ENCODE measurements around the gene MUC2.
"Not testable (repeated sequence)": the region's sequence is repeated elsewhere in the genome, so short reads cannot be mapped to it uniquely, and the experiment has no call there.

MUC2 gene

DNA sequence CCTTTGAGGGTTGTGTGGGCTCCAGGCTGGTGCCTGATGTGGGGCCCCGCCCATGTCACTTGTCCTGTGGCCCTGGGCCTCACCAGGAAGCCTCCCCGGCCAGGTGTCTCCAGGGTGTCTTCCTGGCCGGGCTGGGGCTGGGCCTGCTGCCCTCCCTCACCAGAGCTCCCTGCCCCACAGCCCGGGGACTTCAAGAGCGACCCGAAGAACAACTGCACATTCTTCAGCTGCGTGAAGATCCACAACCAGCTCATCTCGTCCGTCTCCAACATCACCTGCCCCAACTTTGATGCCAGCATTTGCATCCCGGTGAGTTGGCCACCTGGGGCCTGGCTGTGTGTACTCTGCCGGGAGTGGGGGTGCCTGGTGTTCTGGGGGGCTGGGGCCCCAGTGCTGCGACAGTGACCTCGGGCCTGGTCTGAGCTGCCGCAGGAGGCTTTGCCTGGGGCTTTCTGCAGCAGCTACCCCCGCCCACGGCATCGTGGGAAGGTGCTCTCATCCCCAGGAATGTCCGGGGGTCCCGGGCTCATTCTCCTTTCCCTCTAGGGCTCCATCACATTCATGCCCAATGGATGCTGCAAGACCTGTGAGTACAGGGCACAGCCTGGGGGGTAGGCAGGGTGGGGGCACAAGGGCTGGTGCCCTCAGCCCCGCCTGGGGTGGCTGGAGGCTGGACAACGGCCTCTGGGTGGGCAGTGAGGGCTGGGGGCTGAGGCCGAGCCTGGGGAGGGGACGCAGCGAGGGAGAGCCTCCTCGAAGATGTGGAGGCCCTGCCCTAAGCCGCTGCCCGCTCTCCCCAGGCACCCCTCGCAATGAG is 34.6 kb downstream of the MUC2 start:
- no peak for DNase-seq

DNA sequence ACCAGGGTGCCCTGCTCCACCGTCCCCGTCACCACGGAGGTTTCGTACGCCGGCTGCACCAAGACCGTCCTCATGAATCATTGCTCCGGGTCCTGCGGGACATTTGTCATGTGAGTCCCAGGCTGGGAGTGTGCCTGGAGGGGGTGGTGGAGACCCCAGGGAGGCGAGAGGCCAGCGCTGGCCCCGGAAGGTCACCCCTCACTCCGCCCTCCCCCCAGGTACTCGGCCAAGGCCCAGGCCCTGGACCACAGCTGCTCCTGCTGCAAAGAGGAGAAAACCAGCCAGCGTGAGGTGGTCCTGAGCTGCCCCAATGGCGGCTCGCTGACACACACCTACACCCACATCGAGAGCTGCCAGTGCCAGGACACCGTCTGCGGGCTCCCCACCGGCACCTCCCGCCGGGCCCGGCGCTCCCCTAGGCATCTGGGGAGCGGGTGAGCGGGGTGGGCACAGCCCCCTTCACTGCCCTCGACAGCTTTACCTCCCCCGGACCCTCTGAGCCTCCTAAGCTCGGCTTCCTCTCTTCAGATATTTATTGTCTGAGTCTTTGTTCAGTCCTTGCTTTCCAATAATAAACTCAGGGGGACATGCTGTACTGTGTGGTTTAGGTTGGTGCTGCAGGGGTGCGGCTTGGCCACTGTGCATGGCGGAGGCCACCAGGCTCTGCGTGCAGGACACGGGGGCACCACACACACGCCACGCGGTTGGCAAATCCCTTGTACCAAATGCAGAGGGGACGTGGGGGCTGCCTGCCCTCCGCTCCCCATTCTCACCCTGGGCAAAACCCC is 35.4 kb downstream of the MUC2 start:
- no peak for DNase-seq

DNA sequence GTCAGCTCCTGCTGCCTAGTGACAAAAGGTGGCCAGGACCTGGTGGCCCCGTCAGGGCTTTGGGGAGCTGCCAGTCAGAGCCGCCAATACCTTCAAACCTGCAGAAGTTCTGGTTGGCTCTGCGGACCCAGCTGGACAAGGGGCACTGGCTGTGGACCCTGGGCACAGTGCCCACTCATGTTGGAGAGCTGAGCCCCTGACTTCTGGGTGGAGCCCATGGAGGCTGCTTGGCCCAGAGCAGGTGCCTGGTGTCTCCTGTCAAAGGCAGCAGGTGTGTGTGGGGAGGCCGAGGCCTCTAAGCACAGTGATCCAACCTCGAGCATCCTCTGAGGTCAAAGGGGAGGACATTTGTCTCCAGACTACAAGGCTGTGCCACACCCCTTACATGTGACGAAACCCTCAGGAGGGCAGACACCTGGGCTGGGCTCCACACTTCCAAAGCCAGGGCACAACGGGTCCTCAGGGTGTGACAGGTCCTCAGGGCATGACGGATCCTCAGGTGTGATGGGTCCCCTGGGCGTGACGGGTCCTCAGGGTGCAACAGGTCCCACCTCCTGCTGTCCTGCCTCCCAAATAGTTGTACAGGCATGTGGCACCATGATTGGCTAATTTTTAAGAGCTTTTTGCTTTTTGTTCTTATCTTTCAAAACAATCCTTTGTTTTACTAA is 37.0 kb downstream of the MUC2 start:
- no peak for DNase-seq

DNA sequence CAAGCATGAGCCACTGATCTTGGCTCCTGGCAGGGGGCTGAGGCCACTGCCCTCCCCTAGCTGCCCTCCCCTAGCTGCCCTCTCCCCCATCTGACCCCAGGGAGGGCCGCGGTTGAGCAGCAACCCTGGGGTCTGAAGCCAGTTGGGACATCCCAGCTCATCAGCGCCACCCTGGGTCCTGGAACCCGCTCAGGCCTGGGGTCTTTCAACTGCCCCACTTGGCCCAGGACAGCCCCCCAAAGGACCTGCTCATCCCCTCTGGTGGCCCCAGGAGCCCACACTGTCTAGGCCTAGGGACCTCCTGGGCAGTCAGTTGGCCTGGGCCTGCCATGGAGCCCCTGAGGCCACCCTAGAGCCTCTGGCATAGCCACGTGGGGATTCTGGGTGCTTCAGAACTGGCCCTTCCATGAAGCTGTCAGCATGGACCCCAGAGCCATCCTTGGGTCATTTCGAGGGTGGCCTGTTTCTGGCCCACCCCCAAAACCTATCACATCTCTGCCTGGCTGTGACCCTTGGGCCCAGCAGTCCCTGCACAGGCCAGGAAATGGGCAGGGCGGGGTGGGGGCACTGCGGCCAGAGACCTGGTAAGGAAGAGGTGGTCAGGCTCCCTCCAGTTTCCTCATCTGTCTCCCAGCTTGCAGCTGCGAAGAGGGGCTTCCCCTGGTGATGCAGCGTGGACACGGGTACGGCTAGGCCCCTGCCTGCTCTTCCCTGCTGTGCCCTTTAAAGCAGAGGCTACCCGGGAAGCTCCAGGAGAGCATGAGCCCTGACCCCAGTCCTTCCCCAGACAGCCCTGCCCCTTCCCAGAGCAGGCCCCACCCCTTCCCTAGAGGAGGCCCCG is 37.9 kb downstream of the MUC2 start:
- no peak for DNase-seq

DNA sequence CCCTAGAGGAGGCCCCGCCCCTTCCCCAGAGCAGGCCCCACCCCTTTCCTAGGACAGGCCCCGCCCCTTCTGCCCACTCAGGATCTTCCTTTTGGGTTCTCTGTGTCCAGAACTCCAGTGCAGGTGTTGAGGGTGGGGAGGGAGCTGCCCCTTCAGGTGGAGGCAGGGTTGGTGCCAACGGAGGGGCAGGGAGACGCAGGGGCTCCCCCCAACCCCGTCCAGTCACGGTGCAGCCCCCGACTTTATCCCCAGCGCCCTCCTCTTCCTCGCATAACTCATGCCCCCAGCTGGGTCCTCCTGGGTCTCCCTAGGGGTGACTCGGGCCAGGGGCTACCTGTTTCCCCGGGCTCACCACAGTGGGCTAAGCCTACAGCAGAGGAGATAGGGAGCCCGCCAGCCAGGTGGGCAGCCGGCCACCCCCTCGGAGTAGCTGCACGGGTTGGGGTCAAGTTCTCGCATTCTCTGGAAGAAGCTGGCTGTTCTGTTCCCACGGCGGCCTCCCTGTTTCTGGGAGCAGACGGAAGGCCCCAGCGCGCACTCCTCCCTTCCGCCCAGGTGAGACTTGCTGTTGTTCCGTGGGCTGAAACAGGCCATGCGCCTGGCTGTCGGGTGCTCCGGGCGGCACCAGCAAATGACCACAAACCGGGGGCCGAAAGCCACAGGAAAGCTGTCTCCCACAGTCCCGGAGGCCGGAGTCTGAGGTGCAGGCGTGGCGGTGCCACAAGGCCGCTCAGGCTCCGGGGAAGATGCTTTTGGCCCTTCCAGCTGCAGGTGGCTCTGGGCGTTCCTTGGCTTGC is 38.9 kb downstream of the MUC2 start:
- no peak for DNase-seq

DNA sequence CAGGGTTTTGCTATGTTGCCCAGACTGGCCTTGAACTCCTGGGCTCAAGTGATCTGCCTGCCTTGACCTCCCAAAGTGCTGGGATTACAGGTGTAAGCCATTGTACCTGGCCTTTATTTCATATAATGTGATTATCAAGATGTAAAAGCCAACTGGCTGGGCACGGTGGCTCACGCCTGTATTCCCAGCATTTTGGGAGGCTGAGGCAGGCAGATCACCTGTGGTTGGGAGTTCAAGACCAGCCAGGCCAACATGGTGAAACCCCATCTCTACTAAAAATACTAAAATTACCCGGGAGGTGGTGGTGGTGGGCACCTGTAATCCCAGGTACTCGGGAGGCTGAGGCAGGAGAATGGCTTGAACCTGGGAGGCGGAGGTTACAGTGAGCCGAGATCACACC is 40.6 kb downstream of the MUC2 start:
- not testable (repeated sequence) for DNase-seq

DNA sequence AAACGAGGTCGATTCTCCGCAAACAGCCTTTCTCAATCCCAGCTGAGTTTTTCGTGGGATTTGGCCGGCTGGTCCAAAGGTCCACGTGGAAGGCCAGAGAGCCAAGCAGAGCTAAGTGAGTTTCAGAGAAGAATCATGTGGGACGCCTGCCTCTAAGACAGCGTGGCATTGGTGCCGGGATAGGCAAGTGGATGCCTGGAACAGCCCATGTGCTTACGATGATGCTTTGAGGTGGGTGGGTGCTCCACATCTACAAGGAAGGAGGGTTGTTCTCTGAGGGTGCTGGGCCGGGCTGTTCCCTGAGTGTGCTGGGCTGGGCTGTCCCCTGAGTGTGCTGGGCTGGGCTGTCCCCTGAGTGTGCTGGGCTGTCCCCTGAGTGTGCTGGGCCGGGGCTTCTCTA is 41.4 kb downstream of the MUC2 start:
- no peak for DNase-seq

DNA sequence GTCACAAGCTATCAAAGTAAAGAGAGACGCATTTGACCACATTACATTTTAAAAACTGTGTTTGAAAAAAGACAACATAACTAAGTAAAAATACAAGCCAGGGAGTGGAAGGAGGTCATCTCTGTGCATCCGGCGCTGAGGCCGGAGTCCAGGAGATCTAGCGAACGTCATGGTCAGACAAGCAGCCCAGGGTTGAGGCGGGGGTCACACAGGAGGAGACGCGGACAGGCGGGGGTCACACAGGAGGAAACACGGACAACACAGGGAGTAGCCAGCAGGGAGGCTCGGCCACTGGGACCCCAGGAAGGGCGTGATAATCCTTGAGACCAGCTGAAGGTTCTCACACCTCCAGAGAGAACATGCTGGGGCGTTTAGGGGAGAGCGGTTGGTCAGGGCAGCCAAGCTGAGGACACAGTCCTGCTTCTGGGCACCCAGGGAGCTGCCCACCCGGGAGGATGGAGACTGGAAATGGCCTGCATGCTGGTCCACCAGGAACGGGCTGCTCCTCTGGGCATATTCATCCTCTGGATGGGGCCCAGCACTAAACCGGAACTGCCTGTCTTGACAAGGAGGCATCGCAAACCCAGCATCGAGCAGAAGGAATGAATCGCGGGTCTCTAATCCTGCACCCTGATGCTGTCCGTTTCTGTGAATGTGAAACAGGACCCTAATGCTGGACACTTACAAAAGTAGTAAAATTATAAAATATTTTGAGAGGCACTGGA is 42.2 kb downstream of the MUC2 start:
- no peak for DNase-seq

DNA sequence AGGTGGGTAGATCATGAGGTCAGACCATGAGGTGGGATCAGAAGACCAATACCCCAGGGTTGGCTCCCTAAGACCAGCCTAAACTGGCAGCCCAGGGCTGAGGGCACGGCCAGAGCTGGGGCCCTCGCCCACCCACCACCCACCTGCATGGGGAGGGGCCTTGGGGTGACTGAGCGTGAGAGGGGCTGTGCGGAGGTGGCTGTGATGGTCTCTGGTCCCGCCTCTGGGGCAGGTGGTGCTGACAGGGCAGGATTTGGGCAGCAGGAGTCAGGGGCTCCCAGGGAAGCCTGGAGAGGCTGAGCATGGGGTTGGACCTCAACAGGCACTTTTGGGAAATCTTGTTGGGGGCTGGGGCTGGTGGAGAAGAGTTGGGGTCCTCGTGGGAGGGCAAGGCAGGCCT is 43.3 kb downstream of the MUC2 start:
- no peak for DNase-seq

DNA sequence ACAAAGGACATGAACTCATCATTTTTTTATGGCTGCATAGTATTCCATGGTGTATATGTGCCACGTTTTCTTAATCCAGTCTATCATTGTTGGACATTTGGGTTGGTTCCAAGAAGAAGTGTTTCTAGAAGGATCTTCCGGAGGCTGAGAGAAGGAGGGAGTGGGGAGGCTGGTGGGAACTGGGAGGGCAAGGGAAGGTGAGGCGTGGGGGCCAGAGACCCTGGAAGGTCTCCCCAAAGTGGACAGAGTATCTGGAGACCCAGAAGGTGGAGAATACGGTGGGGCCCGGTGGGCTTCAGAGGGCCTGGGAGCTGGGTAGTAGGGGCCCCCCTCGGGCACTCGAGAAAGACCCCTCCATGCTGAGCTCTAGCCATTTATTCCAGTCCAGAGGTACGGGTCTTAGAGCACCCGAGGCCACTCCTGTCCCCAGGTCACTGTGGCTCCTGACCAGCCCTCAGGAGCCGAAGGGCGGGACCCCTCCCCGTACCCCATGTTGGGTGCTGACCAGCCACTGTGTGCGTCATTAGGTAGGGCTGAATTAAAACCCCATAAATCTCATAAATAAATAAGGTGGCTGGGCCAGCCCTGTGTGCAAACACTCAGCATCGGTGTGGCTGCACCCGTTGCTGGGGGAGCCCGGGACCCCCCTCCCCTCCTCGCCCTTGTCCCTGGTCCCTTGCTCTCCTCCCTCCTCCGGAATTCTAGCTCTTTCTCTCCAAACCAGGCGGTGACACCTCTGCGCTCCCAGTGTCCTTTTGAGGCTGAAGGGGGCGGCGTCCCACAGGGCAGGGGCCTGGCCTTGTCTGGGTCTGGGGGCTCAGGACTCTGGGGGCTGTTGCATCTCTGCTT is 44.3 kb downstream of the MUC2 start:
- DNase-seq = no peak

DNA sequence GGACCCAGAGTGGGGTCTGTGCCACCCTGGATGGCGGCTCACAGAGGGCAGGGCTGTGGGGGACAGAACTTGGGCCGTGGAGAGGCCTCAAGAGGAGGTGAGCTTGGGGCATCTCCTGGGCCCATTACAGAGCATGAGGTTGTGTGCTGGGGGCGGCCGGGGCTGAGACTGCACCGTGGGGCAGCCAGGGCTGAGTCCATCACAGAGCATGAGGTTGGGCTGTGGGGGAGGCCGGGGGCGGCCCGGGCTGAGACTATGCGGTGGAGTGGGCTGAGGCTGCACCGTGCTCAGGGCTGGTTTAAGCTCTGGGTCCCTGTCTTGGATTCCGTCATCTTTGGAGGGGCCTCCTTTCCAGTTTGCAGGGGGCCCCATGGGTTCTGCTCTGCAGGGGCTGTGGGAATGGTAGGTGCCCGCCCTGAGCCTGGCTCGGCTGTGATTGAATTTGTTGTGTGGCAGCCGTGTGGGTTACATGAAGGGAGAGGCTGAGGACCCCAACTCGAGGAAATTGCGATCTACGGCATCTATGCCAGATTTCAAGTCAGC is 45.0 kb downstream of the MUC2 start:
- no peak for DNase-seq

DNA sequence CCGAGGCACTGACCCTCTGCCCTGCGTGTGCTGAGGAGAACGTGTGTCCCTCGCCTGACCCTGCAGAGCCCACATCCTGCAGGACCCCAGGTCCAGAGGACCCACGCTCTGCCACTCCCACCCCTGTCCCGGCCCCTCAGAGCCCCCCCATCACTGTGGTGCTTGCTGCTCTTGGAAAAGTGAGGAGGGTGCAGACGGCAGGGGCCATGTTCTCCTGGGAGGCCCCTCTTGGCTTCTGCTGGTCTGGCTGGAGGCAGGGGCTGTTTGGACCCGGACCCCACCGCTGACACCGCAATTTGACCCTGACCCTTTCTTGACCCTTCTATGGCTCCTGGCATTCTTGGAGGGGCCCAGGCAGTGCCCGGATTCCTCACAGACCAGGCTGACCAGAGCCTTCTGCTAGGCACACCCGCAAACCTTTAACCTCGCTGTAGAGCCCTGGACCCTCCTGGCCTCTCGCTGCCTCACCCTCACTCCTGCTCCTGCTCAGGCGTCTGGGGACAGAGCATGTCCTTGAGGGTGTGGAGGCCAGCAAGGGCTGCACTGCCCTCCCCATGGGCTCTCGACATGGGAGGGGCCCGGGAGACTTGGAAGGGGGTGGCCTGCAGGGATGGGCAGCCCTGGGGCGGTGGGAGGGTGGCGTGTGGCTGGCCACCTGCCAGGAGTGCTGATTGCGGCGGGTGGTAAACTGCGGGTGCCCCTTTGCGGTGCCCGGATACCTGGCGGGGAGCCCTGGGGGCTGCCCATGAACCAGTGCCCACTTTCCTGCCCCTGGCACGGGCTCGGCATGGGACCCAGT is 46.1 kb downstream of the MUC2 start:
- DNase-seq = no peak

DNA sequence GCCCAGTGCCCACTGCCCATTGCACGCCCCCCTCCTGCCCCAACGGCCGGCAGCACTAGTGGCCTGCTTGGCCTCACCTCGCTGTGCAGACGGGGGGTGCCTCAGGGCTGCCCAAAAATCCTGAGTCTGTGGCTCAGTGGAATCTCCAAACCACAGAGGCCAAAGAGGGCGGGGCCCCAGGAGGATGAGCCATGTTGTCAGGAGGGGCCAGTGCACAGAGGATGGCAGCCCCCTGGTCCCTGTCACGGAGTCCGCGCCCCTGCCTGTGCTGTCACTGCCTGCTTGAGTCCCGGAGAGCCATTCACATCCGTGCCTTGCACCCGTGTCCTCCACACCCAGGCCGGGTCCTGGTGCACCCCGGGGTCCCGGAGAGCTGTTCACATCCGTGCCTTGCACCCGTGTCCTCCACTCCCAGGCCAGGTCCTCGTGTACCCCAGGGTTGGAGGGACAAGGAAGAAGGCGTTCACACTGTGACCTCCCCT is 46.7 kb downstream of the MUC2 start:
- no peak for DNase-seq

DNA sequence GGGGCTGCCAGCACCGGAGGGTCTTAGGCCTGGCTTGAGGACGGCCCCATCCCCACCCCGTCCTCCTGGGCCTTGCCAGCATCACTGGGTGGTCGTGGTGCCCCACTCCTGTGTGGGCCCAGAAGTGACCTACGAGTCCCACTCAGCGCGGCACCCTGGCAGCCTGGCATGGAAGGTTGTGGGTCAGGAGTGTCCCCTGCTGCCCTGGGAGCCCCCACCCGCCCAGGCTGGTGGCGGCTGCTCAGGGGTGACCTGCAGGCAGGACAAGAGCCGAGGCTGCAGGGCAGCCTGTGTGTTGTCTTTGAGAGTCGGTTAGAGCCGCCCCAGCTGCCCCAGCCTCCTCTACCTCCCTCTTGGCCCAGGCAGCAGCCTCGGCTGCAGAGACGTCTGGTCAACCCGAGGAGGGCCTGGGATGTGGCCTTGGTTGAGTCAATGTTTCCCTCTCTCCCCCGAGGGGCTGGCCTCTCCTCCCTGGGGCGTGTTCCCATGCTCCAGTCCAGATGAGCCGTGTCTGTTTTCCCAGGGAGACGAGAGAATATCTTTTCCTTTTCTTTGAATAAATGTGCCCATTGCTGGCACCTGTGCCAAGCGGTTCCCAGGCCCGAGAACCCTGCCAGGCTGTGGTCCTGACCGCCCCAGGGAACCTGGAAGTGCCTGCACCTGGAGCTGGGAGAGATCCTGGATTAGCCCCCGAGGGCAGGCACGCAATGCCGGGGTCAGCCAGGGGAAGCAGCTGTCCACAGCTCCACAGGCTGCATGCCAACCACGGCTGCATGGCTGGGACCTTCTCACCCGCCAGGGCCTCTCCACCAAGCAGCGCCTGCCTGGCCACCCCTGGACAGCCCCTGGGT is 47.4 kb downstream of the MUC2 start:
- no peak for DNase-seq

DNA sequence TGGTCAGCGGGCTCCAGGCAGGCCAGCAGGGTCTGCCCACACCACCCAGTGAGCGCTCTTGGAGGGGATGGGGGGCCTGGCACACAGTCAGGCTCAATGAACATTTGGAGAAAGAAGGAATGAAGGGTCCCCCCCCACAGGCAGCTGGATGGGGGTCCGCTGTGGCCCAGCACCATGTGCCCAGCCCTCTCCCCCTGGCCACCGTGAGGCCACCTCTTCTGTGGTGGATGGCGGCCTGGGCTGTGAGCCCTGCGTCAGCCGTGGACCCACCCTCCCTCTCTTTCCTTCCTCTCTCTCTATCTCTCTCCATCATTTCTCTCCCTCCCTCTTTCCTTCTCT is 48.0 kb downstream of the MUC2 start:
- DNase-seq = no peak

DNA sequence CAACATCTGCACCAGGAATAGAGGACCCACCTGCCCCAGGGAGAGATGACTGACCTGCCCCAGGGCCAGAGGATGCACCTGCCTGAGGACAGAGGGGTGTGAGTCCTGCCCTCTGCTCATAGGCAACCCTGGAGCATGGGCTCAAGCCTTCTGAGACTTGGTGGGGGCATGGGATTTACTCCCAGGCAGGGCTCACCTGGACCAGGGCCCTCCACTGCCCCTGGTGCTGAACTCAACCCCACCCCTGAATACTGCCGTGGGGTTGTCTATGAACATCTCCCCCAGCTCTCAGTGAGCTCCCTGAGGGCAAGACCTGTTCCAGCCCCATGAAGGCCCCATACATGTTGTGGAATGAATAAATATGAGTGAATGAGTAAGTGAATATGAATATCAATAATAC is 49.3 kb downstream of the MUC2 start:
- DNase-seq = no peak

Data from stimulated activated CD4-positive, alpha-beta T cell treated with anti-CD3 and anti-CD28 coated beads, Interleukin-15, amount 100 ng/mL, for 24 hours (primary cell).